NCI-H460 (cell line): ENCODE data around the gene SPATA6L. TPM values are rescaled to one million over a fixed set of nuclear protein-coding genes. Genes with fewer than 3 reads are reported as not detected.
"Not testable (repeated sequence)": the region's sequence is repeated elsewhere in the genome, so short reads cannot be mapped to it uniquely, and the experiment has no call there.

Source experiments
- DNase-seq: peaks from one replicate; pipeline ENCODE4 v3.0.0-alpha.2; 2016; ENCODE audit warnings: low read depth; ENCODE audit errors: extremely low read depth
- total RNA-seq: library from RNA; depleted of rRNA; stranded (reverse); fragments of >200 nt; shearing (Covaris generic); gene quantifications from 2 replicates; pipeline ENCODE4 v1.2.3, GENCODE V29; 2014

The SPATA6L gene
- total RNA-seq, 1 experiment from 2014 or later, result not detected

GRCh38 chr9:4678679-4679267 lies 12.5 kb upstream of the SPATA6L start:
- peak; percentile 21 for DNase-seq

GRCh38 chr9:4677392-4677791 lies 11.1 kb upstream of the SPATA6L start:
- no peak for DNase-seq

GRCh38 chr9:4674783-4675182 lies 8.5 kb upstream of the SPATA6L start:
- DNase-seq, result no peak

GRCh38 chr9:4671737-4672136 lies 5.5 kb upstream of the SPATA6L start:
- DNase-seq, result no peak

GRCh38 chr9:4670591-4670990 lies 4.3 kb upstream of the SPATA6L start:
- DNase-seq, result no peak

- no peak for DNase-seq
These were observed 3.6 kb upstream of the SPATA6L start for GRCh38 chr9:4669890-4670289.

- DNase-seq, result no peak
These were observed 2.3 kb upstream of the SPATA6L start for GRCh38 chr9:4668604-4669003.

GRCh38 chr9:4667681-4668080 lies 1.4 kb upstream of the SPATA6L start:
- no peak for DNase-seq

- DNase-seq, result no peak
These were observed 923 bp downstream of the SPATA6L start for GRCh38 chr9:4665357-4665756.

GRCh38 chr9:4663956-4664355 lies 2.3 kb downstream of the SPATA6L start:
- no peak for DNase-seq

- DNase-seq, result no peak
These were observed 3.1 kb downstream of the SPATA6L start for GRCh38 chr9:4662989-4663792.

GRCh38 chr9:4662108-4662988 lies 3.9 kb downstream of the SPATA6L start, which contains the start of gene PLPP6:
PLPP6 (plus strand) TSS chr9:4662294; CDS start chr9:4662376, 82 bp downstream.
- DNase-seq, result peak; percentile 80

GRCh38 chr9:4661611-4662010 lies 4.7 kb downstream of the SPATA6L start:
- DNase-seq, result no peak

GRCh38 chr9:4661165-4661564 lies 5.1 kb downstream of the SPATA6L start:
- no peak for DNase-seq

- DNase-seq, result not testable (repeated sequence)
These were observed 5.6 kb downstream of the SPATA6L start for GRCh38 chr9:4660665-4661064.

GRCh38 chr9:4657426-4658159 lies 8.7 kb downstream of the SPATA6L start:
- DNase-seq, result no peak

GRCh38 chr9:4656621-4657020 lies 9.7 kb downstream of the SPATA6L start:
- DNase-seq, result no peak

- DNase-seq, result not testable (repeated sequence)
These were observed 10.1 kb downstream of the SPATA6L start for GRCh38 chr9:4656196-4656595.

GRCh38 chr9:4654538-4654937 lies 11.7 kb downstream of the SPATA6L start:
- no peak for DNase-seq

- DNase-seq, result no peak
These were observed 12.2 kb downstream of the SPATA6L start for GRCh38 chr9:4654084-4654483.

- no peak for DNase-seq
These were observed 23.9 kb downstream of the SPATA6L start for GRCh38 chr9:4642351-4642750.
